Sigmoid colon (tissue), 3 donors: ENCODE measurements around the gene YWHAG.

Experiments used
- CTCF ChIP-seq, 4 experiments: fragments of 450-650 bp in 3 of 4; fragments of 200-600 bp in 1 of 4; IDR thresholded peaks; one replicate each; pipeline ENCODE4 v1.5.1; 2016 to 2019; ENCODE audit warnings: antibody characterized with exemption in 4 of 4, mild to moderate bottlenecking in 3 of 4, moderate library complexity in 2 of 4
- POLR2A ChIP-seq, 2 donors: fragments of 450-650 bp; IDR thresholded peaks; one replicate each; pipeline ENCODE4 v1.6.1; 2016; ENCODE audit warnings: antibody characterized with exemption in 2 of 2, mild to moderate bottlenecking in 2 of 2, moderate library complexity in 2 of 2

DNA sequence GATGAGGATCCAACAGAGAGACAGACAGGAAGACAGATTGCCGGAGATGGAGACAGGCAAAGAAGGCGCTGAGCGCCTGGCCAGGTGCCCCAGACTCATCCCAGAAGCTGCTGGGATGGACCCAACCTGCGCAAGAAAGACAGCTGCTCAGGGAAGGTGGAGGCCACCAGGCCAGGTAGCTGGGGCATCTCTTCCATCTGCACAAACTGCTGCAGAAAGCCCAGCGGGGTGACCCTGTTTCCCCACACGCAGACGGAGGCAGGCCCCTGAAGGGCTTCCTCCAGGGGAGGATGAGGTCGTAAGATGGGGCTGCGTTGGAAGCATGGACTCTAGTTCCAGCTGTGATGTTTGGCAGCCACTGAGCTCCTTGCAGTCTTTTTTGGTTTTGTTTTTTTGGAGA, 16.5 kb upstream of the YWHAG start:
- no peak for TF ChIP-seq CTCF (IDR thresholded peaks at IDR 0.05)
- no peak for TF ChIP-seq POLR2A (IDR thresholded peaks at IDR 0.05)
